Hepatocyte (in vitro differentiated cells): ENCODE results near the gene COPRS.

Experiments
- CTCF ChIP-seq: fragments of 200-600 bp; sonication (generic); IDR thresholded peaks from 2 replicates; pipeline ENCODE4 v1.5.1; 2016; ENCODE audit warnings: antibody characterized with exemption, mild to moderate bottlenecking; ENCODE audit not compliant: poor library complexity
- EZH2 ChIP-seq: fragments of 200-600 bp; sonication (generic); IDR thresholded peaks from 2 replicates; pipeline ENCODE4 v1.6.1; 2016; ENCODE audit warnings: antibody characterized with exemption, mild to moderate bottlenecking, borderline replicate concordance

- TF ChIP-seq CTCF (no peak), EZH2 (no peak)
Observed at GRCh38 chr17:31824766-31825360, 34.2 kb downstream of the COPRS start.
